ENCODE measurements around the gene CST6. TPM values are rescaled to one million over a fixed set of nuclear protein-coding genes. Genes with fewer than 3 reads are reported as not detected.

Gene CST6
- total and polyA plus RNA-seq, 2 of the 13 experiments (the other 11 are each of a cell fraction or from before 2014, with no cell fraction given): not detected

DNA sequence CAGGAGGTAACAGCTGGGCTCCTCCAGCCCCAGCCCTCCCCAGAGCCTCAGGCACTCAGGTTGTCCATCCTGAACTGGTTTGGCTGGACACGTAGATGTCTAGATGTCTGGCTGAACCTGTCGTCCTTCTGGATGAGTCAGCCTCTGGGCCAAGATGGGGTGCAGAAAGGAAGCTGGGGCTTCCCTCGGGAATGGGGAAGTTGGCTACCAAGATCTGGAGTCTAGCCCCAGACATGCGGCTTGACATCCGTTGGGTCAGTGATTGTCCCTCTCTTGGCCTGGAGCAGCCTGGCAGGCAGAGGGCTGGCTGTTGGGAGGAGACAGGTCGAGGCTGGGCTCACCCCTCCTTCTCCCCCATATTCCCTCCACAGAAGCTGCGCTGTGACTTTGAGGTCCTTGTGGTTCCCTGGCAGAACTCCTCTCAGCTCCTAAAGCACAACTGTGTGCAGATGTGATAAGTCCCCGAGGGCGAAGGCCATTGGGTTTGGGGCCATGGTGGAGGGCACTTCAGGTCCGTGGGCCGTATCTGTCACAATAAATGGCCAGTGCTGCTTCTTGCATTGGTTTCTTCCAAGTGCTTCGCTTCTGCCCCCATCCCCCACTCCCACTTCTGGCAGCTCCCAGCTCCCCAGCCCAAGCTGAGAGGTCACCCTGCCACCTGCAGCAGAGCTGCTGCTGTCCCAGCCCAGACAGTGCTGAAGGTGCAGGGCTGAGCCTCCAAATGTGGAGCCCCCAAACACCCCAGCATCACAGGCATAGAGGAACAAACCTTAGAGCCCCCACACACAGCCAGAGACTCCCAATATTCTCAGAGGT is 1.3 kb downstream of the CST6 start:
- FAIRE-seq (no peak), ATAC-seq (no peak), DNase-seq (ENCODE audit: low spot score) (no peak)
- Histone ChIP-seq H3K4me2 (ENCODE audit: low read depth, low read length) (no peak overlapping the region), H3K79me2 (ENCODE audit: insufficient read depth, low read length) (no peaks in the 10 kb centered on the region), H3K4me3 (replicated peaks in 1 of 3; ENCODE audit: insufficient read depth in 1 of 3, low read depth in 2 of 3, low read length in 3 of 3) (no peak overlapping the region), H3K4me1 (ENCODE audit: insufficient read depth, low read length) (no peaks in the 10 kb centered on the region; the same call in 1 of the 2 replicates), H3K36me3 (replicated peaks in 1 of 2; ENCODE audit: control insufficient read depth in 1 of 2, insufficient read depth in 2 of 2, low read length in 2 of 2) (no peaks in the 10 kb centered on the region), H2AFZ (ENCODE audit: low read length) (no peak overlapping the region), H4K20me1 (ENCODE audit: insufficient read depth, low read length) (no peaks in the 10 kb centered on the region), H3K9ac (ENCODE audit: insufficient read depth, low read depth, low read length) (no peak overlapping the region), H3K27me3 (ENCODE audit: control insufficient read depth in 1 of 2, insufficient read depth in 2 of 2, low read length in 2 of 2) (peaks cover 9 to 45% of the 10 kb centered on the region in 2 experiments; a peak in 4 of 5 replicates), H3K27ac (ENCODE audit: extremely low read length, insufficient read depth, low read length) (no peak overlapping the region), H3K9me3 (ENCODE audit: low read length) (no peaks in the 10 kb centered on the region)
- intact Hi-C loops (cut with micrococcal nuclease; ENCODE audit: unreplicated experiment): no loop called here
- in situ Hi-C loops (cut with HindIII; ENCODE audit: extremely low pct_ligation_motif_present, low pct_unique_long_range_greater_than_20kb): no loop called here
- BruUV-seq (replicated peaks): no TSS peak
- TF ChIP-seq, protein P1, sequence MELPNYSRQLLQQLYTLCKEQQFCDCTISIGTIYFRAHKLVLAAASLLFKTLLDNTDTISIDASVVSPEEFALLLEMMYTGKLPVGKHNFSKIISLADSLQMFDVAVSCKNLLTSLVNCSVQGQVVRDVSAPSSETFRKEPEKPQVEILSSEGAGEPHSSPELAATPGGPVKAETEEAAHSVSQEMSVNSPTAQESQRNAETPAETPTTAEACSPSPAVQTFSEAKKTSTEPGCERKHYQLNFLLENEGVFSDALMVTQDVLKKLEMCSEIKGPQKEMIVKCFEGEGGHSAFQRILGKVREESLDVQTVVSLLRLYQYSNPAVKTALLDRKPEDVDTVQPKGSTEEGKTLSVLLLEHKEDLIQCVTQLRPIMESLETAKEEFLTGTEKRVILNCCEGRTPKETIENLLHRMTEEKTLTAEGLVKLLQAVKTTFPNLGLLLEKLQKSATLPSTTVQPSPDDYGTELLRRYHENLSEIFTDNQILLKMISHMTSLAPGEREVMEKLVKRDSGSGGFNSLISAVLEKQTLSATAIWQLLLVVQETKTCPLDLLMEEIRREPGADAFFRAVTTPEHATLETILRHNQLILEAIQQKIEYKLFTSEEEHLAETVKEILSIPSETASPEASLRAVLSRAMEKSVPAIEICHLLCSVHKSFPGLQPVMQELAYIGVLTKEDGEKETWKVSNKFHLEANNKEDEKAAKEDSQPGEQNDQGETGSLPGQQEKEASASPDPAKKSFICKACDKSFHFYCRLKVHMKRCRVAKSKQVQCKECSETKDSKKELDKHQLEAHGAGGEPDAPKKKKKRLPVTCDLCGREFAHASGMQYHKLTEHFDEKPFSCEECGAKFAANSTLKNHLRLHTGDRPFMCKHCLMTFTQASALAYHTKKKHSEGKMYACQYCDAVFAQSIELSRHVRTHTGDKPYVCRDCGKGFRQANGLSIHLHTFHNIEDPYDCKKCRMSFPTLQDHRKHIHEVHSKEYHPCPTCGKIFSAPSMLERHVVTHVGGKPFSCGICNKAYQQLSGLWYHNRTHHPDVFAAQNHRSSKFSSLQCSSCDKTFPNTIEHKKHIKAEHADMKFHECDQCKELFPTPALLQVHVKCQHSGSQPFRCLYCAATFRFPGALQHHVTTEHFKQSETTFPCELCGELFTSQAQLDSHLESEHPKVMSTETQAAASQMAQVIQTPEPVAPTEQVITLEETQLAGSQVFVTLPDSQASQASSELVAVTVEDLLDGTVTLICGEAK (IDR thresholded peaks at IDR 0.05): no peak
- TF ChIP-seq, protein P1 (CRISPR knock-in tag; IDR thresholded peaks at IDR 0.05): no peak
- TF ChIP-seq ZNF260 (CRISPR knock-in tag; IDR thresholded peaks at IDR 0.05; ENCODE audit: borderline replicate concordance, low read depth) (no peak), ZNF230 (CRISPR knock-in tag; IDR thresholded peaks at IDR 0.05) (no peak), ARID2 (CRISPR knock-in tag; IDR thresholded peaks at IDR 0.05; ENCODE audit: borderline replicate concordance) (no peak)
- CTCF ChIA-PET (ENCODE audit: low intra/inter-chr PET ratio, low total read pairs): no interaction called here
- WGBS (ENCODE audit: low lambda C conversion rate): 35% methylated on average over 11 of the region's 12 CpGs
- POLR2A ChIA-PET: no interaction called here

All from HepG2 (cell line).